ENCODE results near the gene ZNF555.
A peak's percentile ranks its signal among the peaks of the same experiment; 100 is the strongest.

ZNF555 gene

GRCh38 chr19:2827022-2827421 lies 14.3 kb upstream of the ZNF555 start:
- no peak for DNase-seq

GRCh38 chr19:2827840-2828489 lies 13.3 kb upstream of the ZNF555 start:
- no peak for DNase-seq

- DNase-seq, result no peak
Measured at GRCh38 chr19:2834294-2834871, 6.9 kb upstream of the ZNF555 start.

- no peak for DNase-seq
Measured at GRCh38 chr19:2837430-2837829, 3.8 kb upstream of the ZNF555 start.

- peak; percentile 30 for DNase-seq
Measured at GRCh38 chr19:2841855-2842574, 740 bp downstream of the ZNF555 start.

- DNase-seq, result no peak
Measured at GRCh38 chr19:2845107-2845506, 3.8 kb downstream of the ZNF555 start.

GRCh38 chr19:2846180-2846894 lies 5.1 kb downstream of the ZNF555 start:
- no peak for DNase-seq

GRCh38 chr19:2847507-2847906 lies 6.2 kb downstream of the ZNF555 start:
- DNase-seq, result no peak

GRCh38 chr19:2848616-2849015 lies 7.3 kb downstream of the ZNF555 start:
- DNase-seq, result no peak

- no peak for DNase-seq
Measured at GRCh38 chr19:2850256-2850925, 9.1 kb downstream of the ZNF555 start.

- DNase-seq, result no peak
Measured at GRCh38 chr19:2852598-2852997, 11.3 kb downstream of the ZNF555 start.

- no peak for DNase-seq
Measured at GRCh38 chr19:2853015-2853606, 11.8 kb downstream of the ZNF555 start.

GRCh38 chr19:2854849-2855248 lies 13.6 kb downstream of the ZNF555 start:
- DNase-seq, result no peak

- no peak for DNase-seq
Measured at GRCh38 chr19:2856457-2857050, 15.3 kb downstream of the ZNF555 start.

- no peak for DNase-seq
Measured at GRCh38 chr19:2858864-2859263, 17.6 kb downstream of the ZNF555 start.

- DNase-seq, result no peak
Measured at GRCh38 chr19:2863816-2864215, 22.5 kb downstream of the ZNF555 start.

- DNase-seq, result no peak
Measured at GRCh38 chr19:2865334-2866100, 24.2 kb downstream of the ZNF555 start.

- DNase-seq, result no peak
Measured at GRCh38 chr19:2866495-2867024, 25.3 kb downstream of the ZNF555 start.

GRCh38 chr19:2867025-2867991 lies 26.0 kb downstream of the ZNF555 start, which contains the start of gene ZNF556:
Gene ZNF556, plus strand, starts transcription at chr19:2867335. Its CDS starts 87 bp downstream, at chr19:2867422.
- DNase-seq, result no peak

GRCh38 chr19:2869618-2870017 lies 28.3 kb downstream of the ZNF555 start:
- no peak for DNase-seq

All from activated T-cell treated with anti-CD3 and anti-CD28 coated beads, Interleukin-2, amount 50 U/mL, for 1 hour (primary cell).